Measurements from ENCODE around the gene EXOSC3. TPM values are rescaled to one million over a fixed set of nuclear protein-coding genes. Genes with fewer than 3 reads are reported as not detected.
"Not testable (repeated sequence)": the region's sequence is repeated elsewhere in the genome, so short reads cannot be mapped to it uniquely, and the experiment has no call there.

Gene EXOSC3
- total and polyA plus RNA-seq, 4 donors, result 24.3 to 41.7 (median 30.9) TPM

DNA sequence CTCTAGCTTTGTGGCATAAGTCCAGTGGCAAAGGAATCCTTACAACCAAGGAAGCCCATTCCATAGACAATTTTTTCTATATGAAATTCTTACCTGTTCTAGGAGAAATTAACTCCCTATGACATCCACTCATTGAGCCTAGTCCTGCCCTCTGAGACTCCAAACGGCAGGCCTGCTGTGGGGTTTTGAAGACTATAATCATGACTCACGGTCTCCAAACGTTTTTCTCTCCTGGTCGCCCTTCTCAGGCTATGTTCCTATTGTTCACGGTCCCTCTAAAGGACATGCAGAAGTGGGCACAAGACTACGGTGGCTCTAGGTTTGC, 611 bp downstream of the EXOSC3 start:
- Histone ChIP-seq H3K4me3 (ENCODE audit: low read depth, low read length) (peak overlapping the region; percentile 82), H3K9me3 (ENCODE audit: control insufficient read depth, insufficient read depth, low read length) (no peaks in the 10 kb centered on the region), H3K27me3 (ENCODE audit: control insufficient read depth, insufficient read depth, low read length) (peaks cover 4% of the 10 kb centered on the region), H3K36me3 (ENCODE audit: control insufficient read depth, insufficient read depth, low read length) (peaks cover 16% of the 10 kb centered on the region), H3K4me1 (ENCODE audit: control insufficient read depth, insufficient read depth, low read length) (peaks cover 5% of the 10 kb centered on the region), H3K27ac (ENCODE audit: low read depth, low read length) (no peak overlapping the region)
- peak in 1 of 6 donors; percentile 2 for DNase-seq (ENCODE audit: low read depth in 4 of 6, low spot score in 6 of 6)
- 3% methylated on average over 6 of the region's 6 CpGs for WGBS (ENCODE audit: insufficient coverage)

DNA sequence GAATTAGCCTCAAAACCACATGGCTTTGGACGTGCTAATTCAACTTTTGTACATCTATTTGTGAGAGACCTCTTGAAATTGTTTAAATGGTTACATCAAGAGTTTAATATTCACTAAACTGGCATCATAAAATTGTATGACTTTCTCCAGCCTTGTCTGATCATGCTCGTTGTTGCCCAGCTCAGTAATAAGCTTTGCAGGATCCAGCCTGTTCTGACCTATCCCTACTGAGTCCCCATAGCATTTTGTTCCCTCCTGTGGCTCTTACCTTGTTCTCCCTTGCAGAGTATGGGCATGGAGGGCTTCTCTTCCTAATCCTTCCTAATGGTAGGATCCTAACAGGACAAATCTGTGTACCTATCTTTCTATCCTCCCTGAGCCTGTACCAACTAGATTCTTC, 6.3 kb downstream of the EXOSC3 start:
- no peak for DNase-seq (ENCODE audit: low read depth in 4 of 6, low spot score in 6 of 6)
- Histone ChIP-seq H3K36me3 (ENCODE audit: control insufficient read depth, insufficient read depth, low read length) (peaks cover 40% of the 10 kb centered on the region), H3K27ac (ENCODE audit: low read depth, low read length) (no peak overlapping the region), H3K4me3 (ENCODE audit: low read depth, low read length) (no peak overlapping the region), H3K27me3 (ENCODE audit: control insufficient read depth, insufficient read depth, low read length) (no peaks in the 10 kb centered on the region), H3K4me1 (ENCODE audit: control insufficient read depth, insufficient read depth, low read length) (no peaks in the 10 kb centered on the region), H3K9me3 (ENCODE audit: control insufficient read depth, insufficient read depth, low read length) (no peaks in the 10 kb centered on the region)
- 100% methylated on average over 1 of the region's 2 CpGs for WGBS (ENCODE audit: insufficient coverage)

DNA sequence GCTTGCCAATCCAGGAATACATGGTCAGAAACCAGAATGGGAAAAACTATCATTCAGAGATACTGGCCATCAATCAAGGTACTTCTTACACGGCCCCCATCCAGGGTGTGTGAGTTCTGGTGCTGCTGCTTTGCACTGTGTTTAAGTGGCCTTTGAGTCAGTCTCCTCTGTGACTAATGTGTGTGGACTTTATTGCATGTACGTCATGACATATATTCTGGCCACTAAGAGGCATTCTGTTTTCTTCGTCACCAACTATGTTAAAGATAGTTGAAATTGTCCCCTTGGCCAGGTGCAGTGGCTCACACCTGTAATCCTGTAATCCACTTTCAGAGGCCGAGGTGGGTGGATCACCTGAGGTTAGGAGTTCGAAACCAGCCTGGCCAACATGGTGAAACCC, 8.5 kb downstream of the EXOSC3 start:
- Histone ChIP-seq H3K27me3 (ENCODE audit: control insufficient read depth, insufficient read depth, low read length) (no peaks in the 10 kb centered on the region), H3K4me3 (ENCODE audit: low read depth, low read length) (no peak overlapping the region), H3K27ac (ENCODE audit: low read depth, low read length) (no peak overlapping the region), H3K9me3 (ENCODE audit: control insufficient read depth, insufficient read depth, low read length) (no peaks in the 10 kb centered on the region), H3K36me3 (ENCODE audit: control insufficient read depth, insufficient read depth, low read length) (peaks cover 45% of the 10 kb centered on the region), H3K4me1 (ENCODE audit: control insufficient read depth, insufficient read depth, low read length) (no peaks in the 10 kb centered on the region)
- WGBS (ENCODE audit: insufficient coverage), result 100% methylated on average over 4 of the region's 5 CpGs
- no peak for DNase-seq (ENCODE audit: low read depth in 4 of 6, low spot score in 6 of 6)

DNA sequence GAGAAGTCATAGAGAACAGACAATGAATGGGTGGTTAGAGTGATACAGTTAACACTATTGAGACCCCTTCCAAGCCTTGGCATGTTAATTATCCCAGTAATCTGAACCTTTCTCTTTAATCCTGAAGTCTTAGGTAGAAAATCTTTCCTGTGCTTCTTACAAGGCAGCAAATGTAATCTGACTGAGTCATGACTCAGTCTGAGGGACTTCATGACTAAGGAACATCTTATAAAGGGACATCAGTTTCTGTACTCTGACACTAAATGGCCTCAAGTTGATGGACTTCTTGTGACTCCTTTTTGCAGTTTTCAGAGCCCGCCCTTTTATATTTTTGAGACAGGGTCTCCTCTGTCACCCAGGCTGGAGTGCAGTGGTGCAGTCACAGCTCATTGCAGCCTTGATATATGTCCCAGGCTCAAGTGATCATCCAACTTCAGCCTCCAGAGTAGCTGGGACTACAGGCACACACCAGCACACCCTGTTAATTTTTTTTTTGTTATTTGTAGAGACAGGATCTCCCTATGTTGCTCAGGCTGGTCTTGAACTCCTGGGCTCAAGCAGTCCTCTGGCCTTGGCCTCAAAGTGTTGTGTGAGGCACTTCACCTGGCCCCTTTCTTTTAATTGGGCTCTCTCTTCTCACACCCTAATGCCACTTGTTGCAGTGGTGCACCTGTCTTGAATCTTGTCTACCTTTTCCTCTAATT, 9.5 kb downstream of the EXOSC3 start:
- 92% methylated on average over 1 of the region's 1 CpG for WGBS (ENCODE audit: insufficient coverage)
- no peak for DNase-seq (ENCODE audit: low read depth in 4 of 6, low spot score in 6 of 6)

DNA sequence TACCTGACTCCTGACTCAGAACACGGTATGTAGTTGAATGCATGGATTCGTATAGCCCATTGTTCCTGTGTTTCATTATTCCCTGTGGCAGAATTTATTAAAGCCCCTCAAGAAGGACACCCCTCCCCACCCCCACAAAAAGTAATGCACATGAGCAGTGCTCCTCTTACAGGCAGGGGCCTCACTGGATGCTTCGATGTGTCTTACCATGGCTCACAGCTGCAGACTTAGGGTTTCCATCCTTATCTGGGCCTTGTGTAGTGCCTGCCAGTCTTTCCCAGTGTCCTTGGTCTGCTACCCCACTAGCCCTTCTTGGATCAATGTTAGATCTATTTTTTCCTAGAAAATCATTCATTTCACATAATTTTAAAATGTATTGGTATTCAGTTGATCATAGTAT, 14.9 kb downstream of the EXOSC3 start:
- Histone ChIP-seq H3K9me3 (ENCODE audit: control insufficient read depth, insufficient read depth, low read length) (no peaks in the 10 kb centered on the region), H3K4me3 (ENCODE audit: low read depth, low read length) (no peak overlapping the region), H3K27me3 (ENCODE audit: control insufficient read depth, insufficient read depth, low read length) (no peaks in the 10 kb centered on the region), H3K4me1 (ENCODE audit: control insufficient read depth, insufficient read depth, low read length) (no peaks in the 10 kb centered on the region), H3K27ac (ENCODE audit: low read depth, low read length) (no peak overlapping the region), H3K36me3 (ENCODE audit: control insufficient read depth, insufficient read depth, low read length) (peaks cover 20% of the 10 kb centered on the region)
- no peak for DNase-seq (ENCODE audit: low read depth in 4 of 6, low spot score in 6 of 6)
- WGBS (ENCODE audit: insufficient coverage), result 88% methylated on average over 3 of the region's 3 CpGs

More for the DNA sequence above, 9.5 kb downstream of the EXOSC3 start:
- peaks cover 46% of the 10 kb centered on the region for H3K36me3 ChIP-seq (ENCODE audit: control insufficient read depth, insufficient read depth, low read length)
- H3K27me3 ChIP-seq (ENCODE audit: control insufficient read depth, insufficient read depth, low read length), result no peaks in the 10 kb centered on the region
- H3K4me3 ChIP-seq (ENCODE audit: low read depth, low read length), result no peak overlapping the region
- H3K27ac ChIP-seq (ENCODE audit: low read depth, low read length), result no peak overlapping the region
- no peaks in the 10 kb centered on the region for H3K4me1 ChIP-seq (ENCODE audit: control insufficient read depth, insufficient read depth, low read length)
- H3K9me3 ChIP-seq (ENCODE audit: control insufficient read depth, insufficient read depth, low read length), result no peaks in the 10 kb centered on the region

DNA sequence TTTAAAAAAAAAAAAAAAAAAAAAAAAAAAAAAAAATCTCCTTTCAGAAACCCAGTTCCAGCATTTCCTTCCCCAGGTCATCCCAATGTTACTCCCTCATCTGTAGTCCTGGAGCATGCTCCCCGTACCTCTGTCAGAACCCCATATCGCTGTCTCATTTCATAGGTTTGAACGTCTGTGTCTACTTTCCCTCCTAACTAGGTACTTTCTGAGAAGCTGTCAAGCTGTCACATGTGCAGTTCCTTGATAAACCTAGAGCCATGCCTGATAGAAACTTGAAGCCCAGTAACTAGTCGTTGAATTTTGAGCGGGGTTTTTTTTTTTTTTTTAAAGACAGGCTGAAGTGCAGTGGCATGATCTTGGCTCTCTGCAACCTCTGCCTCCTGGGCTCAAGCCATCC, 15.6 kb downstream of the EXOSC3 start:
- no peaks in the 10 kb centered on the region for H3K4me1 ChIP-seq (ENCODE audit: control insufficient read depth, insufficient read depth, low read length)
- H3K27ac ChIP-seq (ENCODE audit: low read depth, low read length), result no peak overlapping the region
- no peak overlapping the region for H3K4me3 ChIP-seq (ENCODE audit: low read depth, low read length)
- H3K27me3 ChIP-seq (ENCODE audit: control insufficient read depth, insufficient read depth, low read length), result no peaks in the 10 kb centered on the region
- peaks cover 22% of the 10 kb centered on the region for H3K36me3 ChIP-seq (ENCODE audit: control insufficient read depth, insufficient read depth, low read length)
- no peak for DNase-seq (ENCODE audit: low read depth in 4 of 6, low spot score in 6 of 6)
- WGBS (ENCODE audit: insufficient coverage), result 91% methylated on average over 4 of the region's 5 CpGs
- no peaks in the 10 kb centered on the region for H3K9me3 ChIP-seq (ENCODE audit: control insufficient read depth, insufficient read depth, low read length)

DNA sequence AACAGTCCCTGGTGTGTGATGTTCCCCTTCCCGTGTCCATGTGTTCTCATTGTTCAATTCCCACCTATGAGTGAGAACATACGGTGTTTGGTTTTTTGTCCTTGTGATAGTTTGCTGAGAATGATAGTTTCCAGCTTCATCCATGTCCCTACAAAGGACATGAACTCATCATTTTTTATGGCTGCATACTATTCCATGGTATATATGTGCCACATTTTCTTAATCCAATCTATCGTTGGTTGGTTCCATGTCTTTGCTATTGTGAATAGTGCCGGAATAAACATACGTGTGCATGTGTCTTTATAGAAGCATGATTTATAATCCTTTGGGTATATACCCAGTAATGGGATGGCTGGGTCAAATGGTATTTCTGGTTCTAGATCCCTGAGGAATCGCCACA, 19.6 kb downstream of the EXOSC3 start:
- not testable (repeated sequence) for H3K9me3 ChIP-seq (ENCODE audit: control insufficient read depth, insufficient read depth, low read length); H3K27me3 ChIP-seq (ENCODE audit: control insufficient read depth, insufficient read depth, low read length); H3K4me1 ChIP-seq (ENCODE audit: control insufficient read depth, insufficient read depth, low read length); DNase-seq (ENCODE audit: low read depth in 4 of 6, low spot score in 6 of 6); H3K36me3 ChIP-seq (ENCODE audit: control insufficient read depth, insufficient read depth, low read length); H3K27ac ChIP-seq (ENCODE audit: low read depth, low read length); H3K4me3 ChIP-seq (ENCODE audit: low read depth, low read length)
- no CpG with 5 or more reads among the region's 6 CpGs for WGBS (ENCODE audit: insufficient coverage)

DNA sequence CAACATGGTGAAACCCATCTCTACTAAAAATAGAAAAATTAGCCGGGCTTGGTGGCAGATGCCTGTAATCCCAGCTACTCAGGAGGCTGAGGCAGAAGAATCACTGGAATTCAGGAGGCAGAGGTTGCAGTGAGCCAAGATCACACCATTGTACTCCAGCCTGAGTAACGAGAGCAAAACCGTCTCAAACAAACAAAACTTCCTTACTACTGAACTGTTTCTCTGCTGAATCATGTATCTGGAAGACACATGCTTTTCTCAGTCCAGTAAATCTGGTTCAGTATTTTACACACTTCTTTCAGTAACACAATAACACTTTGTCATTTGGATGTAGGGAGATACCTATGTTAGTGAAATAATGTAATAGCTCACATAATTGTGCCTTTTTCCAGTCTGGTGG, 23.4 kb downstream of the EXOSC3 start:
- Histone ChIP-seq H3K36me3 (ENCODE audit: control insufficient read depth, insufficient read depth, low read length) (peaks cover 2% of the 10 kb centered on the region), H3K9me3 (ENCODE audit: control insufficient read depth, insufficient read depth, low read length) (no peaks in the 10 kb centered on the region), H3K4me1 (ENCODE audit: control insufficient read depth, insufficient read depth, low read length) (no peaks in the 10 kb centered on the region), H3K4me3 (ENCODE audit: low read depth, low read length) (no peak overlapping the region), H3K27me3 (ENCODE audit: control insufficient read depth, insufficient read depth, low read length) (no peaks in the 10 kb centered on the region), H3K27ac (ENCODE audit: low read depth, low read length) (no peak overlapping the region)
- DNase-seq (ENCODE audit: low read depth in 4 of 6, low spot score in 6 of 6), result no peak
- 74% methylated on average over 2 of the region's 3 CpGs for WGBS (ENCODE audit: insufficient coverage)

DNA sequence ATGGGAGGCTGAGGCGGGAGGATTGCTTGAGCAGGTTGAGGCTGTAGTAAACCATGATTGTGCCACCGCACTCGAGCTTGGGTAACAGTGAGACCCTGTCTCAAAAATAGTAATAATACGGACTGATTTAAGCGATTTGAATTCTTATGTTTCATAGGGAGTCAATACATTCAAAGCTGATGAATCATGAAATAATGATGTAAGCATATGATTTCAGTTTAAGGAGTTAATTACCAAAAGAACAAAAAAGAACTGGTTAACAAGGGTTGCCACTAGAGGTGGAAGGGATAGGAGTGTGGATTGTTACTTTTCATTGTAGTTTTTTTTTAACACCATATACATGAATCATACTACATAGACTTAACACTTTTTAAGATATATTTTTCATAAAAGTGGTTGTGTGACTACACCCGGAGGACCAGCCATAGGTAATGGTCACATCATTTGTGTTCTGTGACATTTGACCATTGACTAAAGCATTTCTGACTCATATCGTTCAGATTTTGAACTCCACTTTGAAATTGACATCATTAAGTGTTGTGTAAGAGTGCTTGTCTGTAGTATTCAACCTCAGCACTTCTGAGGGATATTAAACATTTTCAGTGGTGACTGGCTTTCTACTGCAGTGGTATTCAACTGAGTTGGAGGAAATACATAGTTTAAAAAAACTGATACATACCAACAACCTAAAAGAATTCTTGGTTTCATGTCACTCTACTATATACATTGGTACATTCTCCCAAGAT, 24.3 kb downstream of the EXOSC3 start:
- Histone ChIP-seq H3K36me3 (ENCODE audit: control insufficient read depth, insufficient read depth, low read length) (peaks cover 2% of the 10 kb centered on the region), H3K4me1 (ENCODE audit: control insufficient read depth, insufficient read depth, low read length) (no peaks in the 10 kb centered on the region), H3K27me3 (ENCODE audit: control insufficient read depth, insufficient read depth, low read length) (no peaks in the 10 kb centered on the region), H3K9me3 (ENCODE audit: control insufficient read depth, insufficient read depth, low read length) (no peaks in the 10 kb centered on the region), H3K27ac (ENCODE audit: low read depth, low read length) (no peak overlapping the region), H3K4me3 (ENCODE audit: low read depth, low read length) (no peak overlapping the region)
- 98% methylated on average over 5 of the region's 7 CpGs for WGBS (ENCODE audit: insufficient coverage)
- DNase-seq (ENCODE audit: low read depth in 4 of 6, low spot score in 6 of 6), result no peak

DNA sequence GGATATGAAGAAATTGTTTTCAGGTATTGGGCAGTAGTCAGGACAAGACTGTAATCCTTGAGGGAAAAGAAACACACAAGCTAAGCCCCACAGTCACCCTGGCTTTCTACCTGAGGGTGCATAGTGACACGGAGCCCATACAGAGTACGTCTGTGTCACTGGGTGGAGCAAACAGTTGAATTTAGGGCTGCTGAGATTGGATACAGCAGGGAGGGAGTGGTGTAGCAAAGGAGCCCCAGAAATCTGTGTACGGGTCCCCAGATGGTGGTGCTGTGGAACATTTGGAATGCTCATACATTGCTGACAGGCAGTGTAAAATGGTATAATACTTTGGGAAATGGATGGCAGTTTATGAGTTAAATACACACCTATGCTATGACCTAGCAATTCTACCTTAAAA, 26.1 kb downstream of the EXOSC3 start:
- 78% methylated on average over 3 of the region's 3 CpGs for WGBS (ENCODE audit: insufficient coverage)

More for the DNA sequence above, 26.1 kb downstream of the EXOSC3 start:
- Histone ChIP-seq H3K27ac (ENCODE audit: low read depth, low read length) (no peak overlapping the region), H3K36me3 (ENCODE audit: control insufficient read depth, insufficient read depth, low read length) (no peaks in the 10 kb centered on the region), H3K27me3 (ENCODE audit: control insufficient read depth, insufficient read depth, low read length) (no peaks in the 10 kb centered on the region), H3K4me3 (ENCODE audit: low read depth, low read length) (no peak overlapping the region), H3K4me1 (ENCODE audit: control insufficient read depth, insufficient read depth, low read length) (no peaks in the 10 kb centered on the region), H3K9me3 (ENCODE audit: control insufficient read depth, insufficient read depth, low read length) (no peaks in the 10 kb centered on the region)
- no peak for DNase-seq (ENCODE audit: low read depth in 4 of 6, low spot score in 6 of 6)
